ENCODE measurements around the gene VWA5B1. TPM values are rescaled to one million over a fixed set of nuclear protein-coding genes. Genes with fewer than 3 reads are reported as not detected.

VWA5B1 gene
- total RNA-seq, 1 experiment from 2014 or later, result not detected

GRCh38 chr1:20351911-20352701 is 61.4 kb downstream of the VWA5B1 start:
- Mint-ChIP-seq H3K27me3 (ENCODE audit: unreplicated experiment) (peaks cover 19% of the 10 kb centered on the region), H3K36me3 (ENCODE audit: insufficient read depth, unreplicated experiment) (peaks cover 4% of the 10 kb centered on the region), H3K4me1 (ENCODE audit: low read depth, unreplicated experiment) (peaks cover 8% of the 10 kb centered on the region), H3K4me3 (ENCODE audit: low read depth, unreplicated experiment) (no peak overlapping the region), H3K27ac (ENCODE audit: unreplicated experiment) (no peak overlapping the region), H3K9me3 (ENCODE audit: low read depth, unreplicated experiment) (no peaks in the 10 kb centered on the region)
- TF ChIP-seq, protein P1, sequence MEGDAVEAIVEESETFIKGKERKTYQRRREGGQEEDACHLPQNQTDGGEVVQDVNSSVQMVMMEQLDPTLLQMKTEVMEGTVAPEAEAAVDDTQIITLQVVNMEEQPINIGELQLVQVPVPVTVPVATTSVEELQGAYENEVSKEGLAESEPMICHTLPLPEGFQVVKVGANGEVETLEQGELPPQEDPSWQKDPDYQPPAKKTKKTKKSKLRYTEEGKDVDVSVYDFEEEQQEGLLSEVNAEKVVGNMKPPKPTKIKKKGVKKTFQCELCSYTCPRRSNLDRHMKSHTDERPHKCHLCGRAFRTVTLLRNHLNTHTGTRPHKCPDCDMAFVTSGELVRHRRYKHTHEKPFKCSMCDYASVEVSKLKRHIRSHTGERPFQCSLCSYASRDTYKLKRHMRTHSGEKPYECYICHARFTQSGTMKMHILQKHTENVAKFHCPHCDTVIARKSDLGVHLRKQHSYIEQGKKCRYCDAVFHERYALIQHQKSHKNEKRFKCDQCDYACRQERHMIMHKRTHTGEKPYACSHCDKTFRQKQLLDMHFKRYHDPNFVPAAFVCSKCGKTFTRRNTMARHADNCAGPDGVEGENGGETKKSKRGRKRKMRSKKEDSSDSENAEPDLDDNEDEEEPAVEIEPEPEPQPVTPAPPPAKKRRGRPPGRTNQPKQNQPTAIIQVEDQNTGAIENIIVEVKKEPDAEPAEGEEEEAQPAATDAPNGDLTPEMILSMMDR (IDR thresholded peaks at IDR 0.05; ENCODE audit: unreplicated experiment), result no peak
- no peak for DNase-seq
- CTCF ChIA-PET, result no interaction called here
- no TSS peak for BruUV-seq (replicated peaks)
- intact Hi-C loops (cut with micrococcal nuclease; ENCODE audit: unreplicated experiment), result no loop called here

DNA sequence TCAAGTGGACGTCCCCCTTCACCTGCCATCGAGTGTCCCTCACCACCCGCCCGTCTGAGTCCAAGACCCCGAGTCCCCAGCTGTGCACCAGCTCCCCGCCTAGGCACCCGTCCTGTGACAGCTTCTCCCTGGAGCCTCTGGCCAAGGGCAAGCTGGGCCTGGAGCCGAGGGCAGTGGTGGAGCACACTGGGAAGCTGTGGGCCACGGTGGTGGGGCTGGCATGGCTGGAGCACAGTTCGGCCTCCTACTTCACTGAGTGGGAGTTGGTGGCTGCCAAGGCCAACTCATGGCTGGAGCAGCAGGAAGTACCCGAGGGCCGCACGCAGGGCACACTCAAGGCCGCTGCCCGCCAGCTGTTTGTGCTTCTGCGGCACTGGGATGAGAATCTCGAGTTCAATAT is 63.2 kb downstream of the VWA5B1 start:
- Mint-ChIP-seq H3K36me3 (ENCODE audit: insufficient read depth, unreplicated experiment) (peaks cover 4% of the 10 kb centered on the region), H3K4me1 (ENCODE audit: low read depth, unreplicated experiment) (peaks cover 15% of the 10 kb centered on the region), H3K27me3 (ENCODE audit: unreplicated experiment) (peaks cover 16% of the 10 kb centered on the region), H3K4me3 (ENCODE audit: low read depth, unreplicated experiment) (no peak overlapping the region), H3K9me3 (ENCODE audit: low read depth, unreplicated experiment) (no peaks in the 10 kb centered on the region), H3K27ac (ENCODE audit: unreplicated experiment) (no peak overlapping the region)
- CTCF ChIA-PET, result no interaction called here
- no TSS peak for BruUV-seq (replicated peaks)
- intact Hi-C loops (cut with micrococcal nuclease; ENCODE audit: unreplicated experiment), result no loop called here
- TF ChIP-seq, protein P1 (IDR thresholded peaks at IDR 0.05; ENCODE audit: unreplicated experiment), result no peak
- DNase-seq, result no peak

- Mint-ChIP-seq H3K27ac (ENCODE audit: unreplicated experiment) (no peak overlapping the region), H3K27me3 (ENCODE audit: unreplicated experiment) (peaks cover 16% of the 10 kb centered on the region), H3K4me1 (ENCODE audit: low read depth, unreplicated experiment) (peaks cover 22% of the 10 kb centered on the region), H3K9me3 (ENCODE audit: low read depth, unreplicated experiment) (no peaks in the 10 kb centered on the region), H3K36me3 (ENCODE audit: insufficient read depth, unreplicated experiment) (peaks cover 4% of the 10 kb centered on the region), H3K4me3 (ENCODE audit: low read depth, unreplicated experiment) (no peak overlapping the region)
- intact Hi-C loops (cut with micrococcal nuclease; ENCODE audit: unreplicated experiment), result loop anchor here (5.0 kb wide), 1 partner anchor 142 kb away; no protein-coding TSS in a partner anchor
- DNase-seq, result no peak
- TF ChIP-seq, protein P1 (IDR thresholded peaks at IDR 0.05; ENCODE audit: unreplicated experiment), result no peak
- no TSS peak for BruUV-seq (replicated peaks)
- CTCF ChIA-PET, result no interaction called here
These were observed 63.9 kb downstream of the VWA5B1 start for GRCh38 chr1:20354610-20355009.

- DNase-seq, result no peak
- Mint-ChIP-seq H3K27ac (ENCODE audit: unreplicated experiment) (no peak overlapping the region), H3K4me3 (ENCODE audit: low read depth, unreplicated experiment) (no peak overlapping the region), H3K4me1 (ENCODE audit: low read depth, unreplicated experiment) (peaks cover 27% of the 10 kb centered on the region), H3K9me3 (ENCODE audit: low read depth, unreplicated experiment) (no peaks in the 10 kb centered on the region), H3K27me3 (ENCODE audit: unreplicated experiment) (peaks cover 16% of the 10 kb centered on the region), H3K36me3 (ENCODE audit: insufficient read depth, unreplicated experiment) (peaks cover 4% of the 10 kb centered on the region)
- BruUV-seq (replicated peaks), result no TSS peak
- intact Hi-C loops (cut with micrococcal nuclease; ENCODE audit: unreplicated experiment), result loop anchor here (5.0 kb wide), 1 partner anchor 143 kb away; no protein-coding TSS in a partner anchor
- TF ChIP-seq, protein P1 (IDR thresholded peaks at IDR 0.05; ENCODE audit: unreplicated experiment), result no peak
- CTCF ChIA-PET, result no interaction called here
These were observed 64.6 kb downstream of the VWA5B1 start for GRCh38 chr1:20355101-20355827.
